NCI-H2227 (cell line): Measurements from ENCODE around the gene ERBIN.
"Not testable (repeated sequence)": the region's sequence is repeated elsewhere in the genome, so short reads cannot be mapped to it uniquely, and the experiment has no call there.

Source experiments
- DNase-seq: peaks from one replicate; lab custom pipeline; 2025; ENCODE audit not compliant: unreplicated experiment; lab: John Stamatoyannopoulos, UW

ERBIN gene, protein sequence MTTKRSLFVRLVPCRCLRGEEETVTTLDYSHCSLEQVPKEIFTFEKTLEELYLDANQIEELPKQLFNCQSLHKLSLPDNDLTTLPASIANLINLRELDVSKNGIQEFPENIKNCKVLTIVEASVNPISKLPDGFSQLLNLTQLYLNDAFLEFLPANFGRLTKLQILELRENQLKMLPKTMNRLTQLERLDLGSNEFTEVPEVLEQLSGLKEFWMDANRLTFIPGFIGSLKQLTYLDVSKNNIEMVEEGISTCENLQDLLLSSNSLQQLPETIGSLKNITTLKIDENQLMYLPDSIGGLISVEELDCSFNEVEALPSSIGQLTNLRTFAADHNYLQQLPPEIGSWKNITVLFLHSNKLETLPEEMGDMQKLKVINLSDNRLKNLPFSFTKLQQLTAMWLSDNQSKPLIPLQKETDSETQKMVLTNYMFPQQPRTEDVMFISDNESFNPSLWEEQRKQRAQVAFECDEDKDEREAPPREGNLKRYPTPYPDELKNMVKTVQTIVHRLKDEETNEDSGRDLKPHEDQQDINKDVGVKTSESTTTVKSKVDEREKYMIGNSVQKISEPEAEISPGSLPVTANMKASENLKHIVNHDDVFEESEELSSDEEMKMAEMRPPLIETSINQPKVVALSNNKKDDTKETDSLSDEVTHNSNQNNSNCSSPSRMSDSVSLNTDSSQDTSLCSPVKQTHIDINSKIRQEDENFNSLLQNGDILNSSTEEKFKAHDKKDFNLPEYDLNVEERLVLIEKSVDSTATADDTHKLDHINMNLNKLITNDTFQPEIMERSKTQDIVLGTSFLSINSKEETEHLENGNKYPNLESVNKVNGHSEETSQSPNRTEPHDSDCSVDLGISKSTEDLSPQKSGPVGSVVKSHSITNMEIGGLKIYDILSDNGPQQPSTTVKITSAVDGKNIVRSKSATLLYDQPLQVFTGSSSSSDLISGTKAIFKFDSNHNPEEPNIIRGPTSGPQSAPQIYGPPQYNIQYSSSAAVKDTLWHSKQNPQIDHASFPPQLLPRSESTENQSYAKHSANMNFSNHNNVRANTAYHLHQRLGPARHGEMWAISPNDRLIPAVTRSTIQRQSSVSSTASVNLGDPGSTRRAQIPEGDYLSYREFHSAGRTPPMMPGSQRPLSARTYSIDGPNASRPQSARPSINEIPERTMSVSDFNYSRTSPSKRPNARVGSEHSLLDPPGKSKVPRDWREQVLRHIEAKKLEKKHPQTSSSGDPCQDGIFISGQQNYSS (N-terminal part only)

DNA sequence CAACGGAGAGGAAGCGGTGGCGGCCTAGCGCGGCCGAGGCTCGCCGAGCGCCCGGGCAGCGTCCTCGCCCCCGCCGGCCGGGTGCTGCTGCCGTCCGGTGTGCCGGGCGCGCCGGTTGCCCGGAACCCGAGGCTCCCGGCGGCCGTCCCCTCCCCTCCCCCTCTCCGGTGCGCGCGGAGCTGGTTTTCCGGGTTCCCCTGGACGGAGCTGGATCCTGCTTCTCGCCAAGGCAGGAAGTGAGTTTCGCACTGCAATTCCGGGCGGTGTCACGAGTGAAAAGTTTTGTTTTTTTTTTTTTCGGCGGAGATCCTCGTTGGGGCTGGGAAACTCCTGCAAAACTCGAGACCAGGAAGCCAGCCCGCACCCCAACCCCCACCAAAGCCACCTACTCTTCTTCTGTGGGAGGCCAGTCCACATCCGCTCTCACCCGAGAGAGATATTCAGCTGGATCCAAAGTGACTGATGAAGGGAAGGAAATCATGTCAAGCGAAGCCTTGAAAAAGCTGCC is at the start of gene ERBIN:
Gene ERBIN (plus strand): TSS at position 300 of the 508 bp plus-strand sequence. CDS start 66,144 bp downstream, outside the sequence.
- peak; percentile 55 for DNase-seq

DNA sequence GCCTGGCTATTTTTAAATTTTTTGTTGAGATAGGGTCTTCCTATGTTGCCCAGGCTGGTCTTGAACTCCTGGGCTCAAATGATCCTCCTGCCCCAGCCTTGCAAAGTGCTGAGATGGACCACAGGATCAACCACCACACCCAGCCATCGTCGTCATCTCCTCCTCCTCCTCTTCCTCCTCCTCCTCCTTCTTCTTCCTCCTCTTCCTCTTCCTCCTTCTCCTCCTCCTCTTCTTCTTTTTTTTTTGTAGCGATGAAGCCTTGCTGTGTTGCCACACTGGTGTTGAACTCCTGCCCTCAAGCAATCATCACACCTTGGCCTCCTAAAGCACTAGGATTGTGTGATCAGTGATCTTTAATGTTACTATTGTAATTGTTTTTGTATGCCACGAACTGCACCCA is 49.4 kb upstream of the ERBIN start:
- DNase-seq, result no peak

DNA sequence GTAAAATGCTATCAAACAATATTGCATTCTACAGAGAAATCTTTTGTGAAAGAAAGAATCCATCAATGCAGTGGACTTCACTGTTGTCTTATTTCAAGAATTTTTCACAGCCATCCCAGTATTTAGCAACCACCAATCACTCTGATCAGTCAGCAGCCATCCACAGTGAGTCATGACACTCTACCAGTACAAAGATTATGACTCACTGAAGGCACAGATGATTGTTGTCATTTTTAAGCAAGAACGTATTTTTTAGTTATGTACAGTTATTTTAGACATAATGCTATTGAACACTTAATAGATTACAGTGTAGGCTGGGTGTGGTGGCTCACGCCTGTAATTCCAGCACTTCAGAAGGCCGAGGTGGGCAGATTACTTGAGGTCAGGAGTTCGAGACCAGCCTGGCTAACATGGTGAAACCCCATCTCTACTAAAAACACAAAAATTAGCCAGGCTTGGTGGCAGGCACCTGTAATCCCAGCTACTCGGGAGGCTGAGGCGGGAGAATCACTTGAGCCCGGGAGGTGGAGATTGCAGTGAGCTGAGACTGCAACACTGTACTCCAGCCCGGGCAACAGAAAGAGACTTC is 46.6 kb upstream of the ERBIN start:
- DNase-seq, result not testable (repeated sequence)

DNA sequence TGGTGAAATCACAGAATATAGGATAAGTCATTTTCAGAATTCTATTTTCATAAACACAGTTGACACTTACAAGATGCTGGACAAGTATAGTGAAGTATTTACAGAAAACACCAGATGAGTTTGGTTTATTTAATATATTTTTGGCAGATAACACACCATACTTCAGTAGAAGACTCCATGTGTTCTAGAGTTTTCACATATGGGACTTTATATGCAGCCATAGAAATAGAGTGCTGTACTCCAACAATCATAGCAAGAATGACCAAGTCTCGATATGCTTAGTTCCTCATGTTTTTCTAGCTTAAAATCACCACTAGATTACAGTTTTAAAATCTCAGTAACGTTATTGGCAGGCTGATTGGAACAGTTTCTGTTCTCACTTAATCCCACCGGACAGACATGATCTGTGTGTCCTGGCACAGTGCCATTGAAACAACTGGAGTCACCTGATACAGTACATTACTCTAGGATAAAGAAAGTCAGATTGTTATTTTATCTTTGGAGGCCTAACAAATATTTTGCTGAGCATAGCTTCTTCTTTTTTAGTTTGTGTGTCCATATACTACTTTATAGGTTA is 45.8 kb upstream of the ERBIN start:
- DNase-seq, result no peak

DNA sequence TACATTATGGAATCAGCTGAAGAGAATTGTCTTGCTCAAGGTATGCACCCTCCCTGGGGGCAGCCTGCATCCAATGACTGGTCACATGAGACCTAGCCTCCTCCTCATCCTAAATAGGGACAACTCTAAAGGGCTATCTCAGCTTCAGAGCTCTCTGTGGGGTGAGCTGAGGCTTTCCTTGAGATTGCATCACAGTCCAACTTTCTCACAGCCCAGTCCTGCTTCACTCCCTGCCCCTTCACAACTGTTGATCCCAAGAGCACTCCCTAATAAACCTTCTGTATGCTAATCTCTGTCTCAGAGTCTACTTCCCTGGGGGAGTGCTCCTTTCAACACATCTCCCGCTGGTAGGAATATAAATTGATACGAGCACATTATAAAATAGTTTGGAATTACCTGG is 44.1 kb upstream of the ERBIN start:
- no peak for DNase-seq

DNA sequence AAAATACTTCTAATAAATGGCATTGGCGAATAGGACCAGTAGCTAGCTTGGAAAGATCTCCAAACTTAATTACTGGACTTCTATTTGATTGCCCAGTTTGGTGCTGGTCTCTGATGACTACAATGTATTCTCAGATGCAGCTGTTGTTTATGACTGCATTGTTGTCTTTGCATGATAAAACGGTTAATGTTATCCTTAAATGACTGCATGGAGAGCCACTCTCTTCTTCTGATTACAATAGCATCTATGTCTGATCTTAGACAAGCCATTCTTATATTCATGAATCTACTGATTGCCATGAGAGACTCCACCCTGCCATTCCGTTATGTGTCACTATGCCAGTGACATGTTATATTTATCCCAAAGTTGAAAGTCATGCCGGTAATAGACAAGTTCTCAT is 42.9 kb upstream of the ERBIN start:
- DNase-seq, result no peak

DNA sequence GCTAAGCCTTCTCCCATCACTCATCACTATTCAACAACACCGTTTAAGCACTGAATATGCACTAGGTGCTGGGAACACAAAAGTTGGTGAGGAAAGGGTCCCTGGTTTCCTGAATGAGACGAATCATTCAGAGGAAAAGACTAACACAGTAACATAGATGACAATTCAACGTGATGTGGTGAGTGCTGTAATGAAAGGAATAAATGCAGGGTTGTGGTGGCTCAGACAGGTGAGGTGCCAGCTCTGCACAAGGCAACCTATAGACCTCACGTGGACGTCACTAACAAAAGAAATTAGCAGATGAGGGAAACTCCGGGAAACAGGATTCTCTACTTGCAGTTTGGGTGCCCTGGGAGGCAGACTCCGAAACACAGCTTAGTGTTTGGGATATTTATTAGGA is 40.0 kb upstream of the ERBIN start:
- DNase-seq, result no peak

DNA sequence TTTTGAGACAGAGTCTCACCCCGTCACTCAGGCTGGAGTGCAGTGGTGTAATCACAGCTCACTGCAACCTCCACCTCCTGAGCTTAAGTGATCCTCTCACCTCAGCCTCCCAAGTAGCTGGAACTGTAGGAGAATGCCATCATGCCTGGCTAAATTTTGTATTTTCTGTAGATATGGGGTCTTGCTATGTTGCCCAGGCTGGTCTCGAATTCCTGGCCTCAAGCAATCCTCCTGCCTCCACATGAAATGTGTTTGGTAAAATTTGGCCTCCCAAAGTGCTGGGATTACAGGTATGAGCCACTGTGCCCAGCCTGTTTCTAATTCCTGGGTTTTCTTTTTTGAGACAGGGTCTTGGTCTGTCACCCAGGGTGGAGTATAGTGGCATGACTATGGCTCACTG is 34.4 kb upstream of the ERBIN start:
- DNase-seq, result not testable (repeated sequence)

DNA sequence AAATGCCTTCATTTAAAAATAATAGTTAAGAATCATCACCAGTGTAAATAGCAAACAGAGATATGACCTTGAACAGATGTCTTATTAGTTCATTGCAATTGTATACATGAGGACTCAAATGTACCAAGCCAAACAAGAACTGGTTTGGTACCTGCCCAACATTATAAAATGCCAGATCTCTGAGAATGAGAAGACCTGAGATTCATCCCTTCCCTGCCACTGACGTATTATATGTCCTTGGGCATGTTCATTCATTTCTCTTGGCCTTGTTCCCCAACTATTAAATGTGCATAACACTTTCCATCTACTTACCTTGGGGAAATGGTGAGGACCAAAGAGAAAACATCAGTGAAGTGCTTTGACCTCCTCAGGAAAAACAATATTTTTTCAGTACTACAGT is 33.6 kb upstream of the ERBIN start:
- DNase-seq, result no peak

DNA sequence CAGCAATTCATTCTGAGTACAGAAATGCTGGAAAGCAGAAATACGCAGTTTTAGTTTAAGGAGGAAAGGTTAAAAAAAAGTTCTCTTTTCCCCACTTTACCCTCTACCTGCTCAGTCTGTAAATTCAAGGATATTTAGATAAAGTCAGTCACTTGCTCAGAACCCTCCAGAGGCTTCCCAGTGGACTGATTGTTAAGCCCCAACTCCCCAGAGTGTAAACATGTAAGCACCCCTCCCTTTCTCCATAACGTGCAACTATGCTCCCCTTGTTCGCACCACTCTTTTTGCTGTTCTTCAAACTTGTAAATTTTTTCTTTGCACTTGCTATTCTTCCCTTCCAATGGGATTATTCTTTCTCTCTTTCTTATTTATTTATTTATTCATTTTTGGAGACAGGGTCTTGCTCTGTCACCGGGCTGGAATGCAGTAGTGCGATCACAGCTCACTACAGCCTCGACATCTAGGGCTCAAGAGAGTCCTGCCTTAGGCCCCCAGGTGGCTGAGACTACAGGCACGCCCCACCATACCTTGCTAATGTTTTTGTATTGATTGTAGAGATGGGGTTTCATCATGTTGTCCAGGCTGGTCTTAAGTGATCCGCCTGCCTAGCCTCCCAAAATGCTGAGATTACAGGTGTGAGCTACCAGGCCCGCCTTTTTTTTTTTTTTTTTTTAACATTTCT is 32.5 kb upstream of the ERBIN start:
- no peak for DNase-seq

DNA sequence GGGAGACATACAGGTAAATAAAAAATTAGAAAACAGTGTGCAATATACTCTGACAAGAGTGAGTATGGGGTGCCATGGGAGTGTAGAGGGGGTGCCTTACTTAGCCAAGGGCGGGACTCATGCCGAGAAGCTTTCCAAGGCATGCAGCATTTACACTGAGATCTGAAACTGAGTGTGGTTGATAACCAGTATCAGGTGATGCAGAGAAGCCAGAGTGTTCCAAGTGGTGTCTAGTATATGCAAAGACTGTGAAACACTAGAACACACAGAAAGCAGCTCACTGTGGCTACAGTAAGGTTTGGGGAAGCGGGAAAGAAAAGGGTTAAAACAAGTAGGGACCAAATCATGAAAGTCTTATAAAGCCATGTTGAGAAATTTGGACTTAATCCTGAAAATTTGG is 30.5 kb upstream of the ERBIN start:
- DNase-seq, result no peak

DNA sequence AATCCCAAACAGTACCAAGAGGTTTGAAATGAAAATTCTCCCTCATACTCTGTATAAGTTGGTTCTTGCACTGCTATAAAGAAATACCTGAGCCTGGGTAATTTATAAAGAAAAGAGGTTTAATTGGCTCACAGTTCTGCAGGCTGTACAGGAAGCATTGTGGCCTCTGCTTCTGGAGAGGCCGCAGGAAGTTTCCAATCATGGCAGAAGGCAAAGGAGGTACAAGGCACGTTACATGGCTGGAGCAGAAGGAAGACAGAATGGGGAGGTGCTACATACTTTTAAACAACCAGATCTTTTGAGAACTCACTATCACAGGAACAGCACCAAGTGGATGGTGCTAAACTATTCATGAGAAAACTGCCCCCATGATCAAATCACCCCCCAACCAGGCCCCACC is 25.6 kb upstream of the ERBIN start:
- no peak for DNase-seq

DNA sequence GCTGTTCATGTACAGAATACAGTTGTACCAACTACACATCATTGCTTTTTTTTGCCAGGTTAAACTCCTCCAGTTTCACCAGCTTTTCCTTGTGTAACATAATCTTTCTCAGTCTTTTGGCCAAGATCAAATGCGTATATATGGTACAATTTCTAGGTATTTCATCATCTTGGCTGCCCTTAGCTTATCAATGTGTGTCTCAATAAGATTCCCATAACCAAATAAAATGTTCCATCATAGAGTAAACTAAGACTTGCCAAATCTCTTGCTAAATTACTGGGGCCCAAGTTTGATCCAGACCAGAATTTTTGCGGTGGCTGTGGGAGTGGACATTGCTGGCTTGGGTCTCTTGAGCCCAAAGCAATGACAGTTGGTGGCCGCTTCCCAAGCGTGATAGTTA is 24.3 kb upstream of the ERBIN start:
- DNase-seq, result no peak

DNA sequence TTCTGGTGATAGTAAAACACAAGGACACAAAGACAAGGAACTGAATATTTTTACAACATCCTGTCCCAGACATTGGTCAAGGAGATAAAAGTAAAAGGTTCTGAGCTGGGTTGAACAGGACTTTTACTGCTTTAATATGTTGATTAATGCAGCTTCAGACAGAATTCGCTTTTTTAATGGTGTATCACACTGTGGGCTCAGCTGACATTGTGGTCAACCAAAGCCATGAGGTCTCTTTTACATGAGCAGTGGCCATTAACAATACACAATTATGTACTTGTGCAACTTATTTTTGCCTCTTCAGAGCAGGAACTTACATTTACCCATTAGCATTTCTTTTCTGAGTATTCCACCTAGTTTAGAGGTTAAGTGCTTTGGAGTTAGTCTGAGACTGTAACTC is 22.8 kb upstream of the ERBIN start:
- no peak for DNase-seq

DNA sequence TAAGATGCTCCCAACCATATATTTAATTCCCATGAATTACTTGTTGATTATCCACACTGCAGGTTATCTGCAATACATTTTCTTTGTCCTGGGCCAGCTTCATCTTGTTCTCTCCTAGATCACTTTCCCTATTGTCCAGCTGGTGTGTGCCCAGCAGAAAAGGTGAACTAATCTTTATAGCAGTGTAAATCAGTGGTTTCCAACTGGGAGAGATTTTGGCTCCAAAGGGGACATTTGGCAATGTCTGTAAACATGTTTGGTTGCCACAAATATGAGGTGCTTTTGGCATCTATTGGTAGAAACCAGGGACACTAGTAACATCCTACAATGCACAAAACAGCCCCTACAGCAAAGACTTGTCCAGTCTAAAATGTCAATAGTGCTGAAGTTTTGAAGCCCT is 20.1 kb upstream of the ERBIN start:
- no peak for DNase-seq

DNA sequence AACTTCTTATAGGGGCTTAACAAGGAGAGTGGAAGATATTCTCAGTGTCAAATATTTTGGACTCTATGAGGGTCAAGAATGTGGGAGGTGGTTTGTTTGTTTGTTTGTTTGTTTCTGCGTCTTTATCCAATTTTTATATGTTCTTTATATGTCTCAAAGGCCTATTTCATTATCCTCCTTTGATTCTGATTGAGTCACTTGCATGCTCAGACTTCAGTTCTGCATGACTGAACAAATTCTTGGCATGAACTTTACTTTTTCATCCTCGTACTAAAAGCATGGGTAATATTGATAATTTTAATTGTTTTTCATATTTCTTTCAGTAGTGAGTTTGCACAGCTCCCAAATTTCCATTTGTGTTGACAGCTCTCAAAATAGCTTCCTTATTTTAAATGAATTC is 19.2 kb upstream of the ERBIN start:
- no peak for DNase-seq

DNA sequence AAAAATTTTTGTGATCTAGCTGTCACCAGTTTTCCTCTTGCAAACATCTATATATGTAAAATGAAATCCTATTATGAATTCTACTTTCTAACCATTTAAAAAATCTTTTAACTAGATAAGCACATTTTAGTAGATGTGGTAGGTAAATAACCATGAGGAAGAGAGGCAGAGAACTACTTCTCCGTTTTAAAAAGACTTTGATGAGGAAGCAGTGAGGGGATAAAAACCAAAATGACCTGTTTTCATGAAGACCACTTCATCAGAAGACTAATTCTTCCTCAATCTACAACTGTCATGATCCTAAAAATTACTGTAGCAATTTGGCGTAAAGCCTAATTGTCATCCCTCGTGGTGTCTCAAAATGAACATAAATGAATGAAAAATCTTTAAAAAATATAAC is 15.7 kb upstream of the ERBIN start:
- no peak for DNase-seq

DNA sequence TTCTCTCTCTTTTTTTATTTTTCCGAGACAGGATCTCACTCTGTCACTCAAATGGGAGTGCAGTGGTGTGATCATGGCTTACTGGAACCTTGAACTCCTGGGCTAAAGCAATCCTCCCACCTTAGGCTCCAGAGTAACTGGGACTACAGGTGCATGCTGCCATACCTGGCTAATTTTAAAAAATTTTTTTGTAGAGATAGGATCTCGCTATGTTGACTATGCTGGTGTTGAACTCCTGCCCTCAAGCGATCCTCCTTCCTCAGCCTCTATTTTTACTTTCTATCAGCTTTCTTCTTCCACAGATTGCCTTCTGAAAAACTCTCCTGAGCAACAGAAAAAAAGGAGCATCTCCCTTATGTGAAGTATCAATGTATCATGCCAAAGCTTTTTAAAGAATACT is 14.1 kb upstream of the ERBIN start:
- no peak for DNase-seq

DNA sequence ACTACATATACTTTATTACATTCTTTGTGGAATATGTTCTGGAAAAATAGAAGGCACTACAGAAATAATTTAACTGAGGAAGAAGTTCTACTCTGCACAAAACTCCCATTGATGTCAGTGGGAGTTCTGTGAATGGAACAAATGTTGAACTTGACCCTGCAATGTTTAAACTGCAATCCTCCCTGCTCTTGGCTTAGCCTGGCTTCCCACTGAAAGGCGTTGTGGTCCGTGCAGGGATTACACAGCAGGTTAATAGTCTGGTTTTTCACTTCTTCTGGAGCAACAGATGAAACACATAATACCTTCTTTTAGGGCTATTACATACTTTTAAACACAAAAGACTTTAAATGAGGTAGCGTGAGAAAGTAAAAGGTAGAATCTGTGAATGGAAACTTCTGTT is 12.9 kb upstream of the ERBIN start:
- DNase-seq, result no peak

DNA sequence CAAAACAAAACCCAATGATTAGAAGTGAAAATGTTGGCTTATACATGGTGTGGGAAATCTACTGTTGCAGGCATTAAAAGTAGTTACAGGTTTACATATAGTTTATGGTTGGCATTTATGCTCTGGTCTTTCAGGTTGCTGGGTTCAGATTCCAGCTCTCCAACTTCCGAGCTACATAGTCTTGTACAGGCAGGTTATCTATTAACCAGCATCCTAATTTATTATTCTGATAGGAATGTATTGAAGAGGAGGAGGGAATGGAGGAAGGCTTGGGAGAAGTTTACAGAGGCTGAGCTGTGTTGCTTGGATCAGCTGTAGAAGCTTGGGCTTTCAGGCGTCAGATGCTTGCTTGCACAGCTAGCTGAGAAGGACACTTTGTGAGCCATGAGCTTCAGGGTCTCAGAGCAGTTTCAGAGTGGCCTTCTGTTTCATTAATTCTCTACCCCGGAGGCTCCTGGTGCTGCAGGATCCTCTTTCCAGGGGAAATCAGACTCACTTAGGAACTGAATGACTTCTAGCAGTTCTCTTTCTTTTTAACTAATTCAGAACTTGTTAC is 11.7 kb upstream of the ERBIN start:
- no peak for DNase-seq
